AG10803 (cell line): Measurements from ENCODE around the gene SERTAD3.

Experiments used
- DNase-seq: peaks from one replicate; pipeline ENCODE4 v3.0.0; 2010; ENCODE audit warnings: low read depth
- H3K4me3 ChIP-seq: 2 replicates; pipeline ENCODE4 v1.5.1; 2011; ENCODE audit warnings: mild to moderate bottlenecking, low read length, control low read depth
- TF ChIP-seq, protein P1 (sequence below): conservative IDR thresholded peaks from 2 replicates; pipeline ENCODE4 v1.5.1; 2011; ENCODE audit warnings: mild to moderate bottlenecking, low read length, control low read depth, inconsistent platforms

SERTAD3 gene

DNA sequence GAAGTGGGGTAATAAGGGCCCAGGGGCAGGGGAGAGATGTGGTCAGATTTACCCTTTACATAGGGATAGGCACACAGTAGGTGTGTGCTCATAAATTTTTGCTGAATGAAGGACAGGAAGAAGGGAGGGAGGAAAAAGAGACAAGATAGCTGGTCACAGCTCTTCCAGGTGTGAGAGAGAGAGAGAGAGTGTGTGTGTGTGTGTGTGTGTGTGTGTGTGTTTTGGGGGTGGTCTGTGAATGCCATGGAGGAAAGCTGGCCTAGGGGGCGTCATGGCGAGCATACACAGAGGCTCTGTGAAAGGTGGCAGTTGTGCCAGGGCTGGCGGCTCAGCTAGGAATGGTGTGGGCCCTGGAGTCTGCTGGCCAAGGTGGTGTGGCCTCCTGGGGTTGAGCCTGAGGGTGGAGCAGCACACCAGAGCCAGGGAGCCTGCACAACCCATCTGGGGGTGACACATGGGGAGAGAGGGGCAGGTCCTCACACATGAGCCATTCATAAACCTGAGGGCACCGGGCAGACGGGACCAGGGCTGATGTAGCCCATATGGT is 25.0 kb downstream of the SERTAD3 start:
- TF ChIP-seq, protein P1, sequence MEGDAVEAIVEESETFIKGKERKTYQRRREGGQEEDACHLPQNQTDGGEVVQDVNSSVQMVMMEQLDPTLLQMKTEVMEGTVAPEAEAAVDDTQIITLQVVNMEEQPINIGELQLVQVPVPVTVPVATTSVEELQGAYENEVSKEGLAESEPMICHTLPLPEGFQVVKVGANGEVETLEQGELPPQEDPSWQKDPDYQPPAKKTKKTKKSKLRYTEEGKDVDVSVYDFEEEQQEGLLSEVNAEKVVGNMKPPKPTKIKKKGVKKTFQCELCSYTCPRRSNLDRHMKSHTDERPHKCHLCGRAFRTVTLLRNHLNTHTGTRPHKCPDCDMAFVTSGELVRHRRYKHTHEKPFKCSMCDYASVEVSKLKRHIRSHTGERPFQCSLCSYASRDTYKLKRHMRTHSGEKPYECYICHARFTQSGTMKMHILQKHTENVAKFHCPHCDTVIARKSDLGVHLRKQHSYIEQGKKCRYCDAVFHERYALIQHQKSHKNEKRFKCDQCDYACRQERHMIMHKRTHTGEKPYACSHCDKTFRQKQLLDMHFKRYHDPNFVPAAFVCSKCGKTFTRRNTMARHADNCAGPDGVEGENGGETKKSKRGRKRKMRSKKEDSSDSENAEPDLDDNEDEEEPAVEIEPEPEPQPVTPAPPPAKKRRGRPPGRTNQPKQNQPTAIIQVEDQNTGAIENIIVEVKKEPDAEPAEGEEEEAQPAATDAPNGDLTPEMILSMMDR, result no peak
- H3K4me3 ChIP-seq, result no peak overlapping the region
- no peak for DNase-seq

DNA sequence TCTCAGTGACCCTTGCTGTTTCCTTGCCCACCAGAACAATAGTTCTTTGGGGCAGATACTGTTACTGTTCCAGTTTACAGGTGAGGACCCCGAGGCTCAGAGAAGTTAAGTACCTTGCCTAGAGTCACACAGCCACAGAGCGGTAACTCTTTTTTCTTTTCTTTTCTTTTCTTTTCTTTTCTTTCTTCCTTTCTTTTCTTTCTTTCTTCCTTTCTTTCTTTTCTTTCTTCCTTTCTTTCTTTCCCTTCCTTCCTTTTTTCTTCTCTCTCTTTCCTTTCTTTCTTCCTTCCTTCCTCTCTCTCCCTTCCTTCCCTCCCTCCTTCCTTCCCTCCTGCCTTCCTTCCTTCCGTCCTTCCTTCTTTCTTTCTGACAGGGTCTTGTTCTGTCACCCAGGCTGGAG is 26.1 kb downstream of the SERTAD3 start:
- no peak overlapping the region for H3K4me3 ChIP-seq
- no peak for DNase-seq
- TF ChIP-seq, protein P1, result no peak

DNA sequence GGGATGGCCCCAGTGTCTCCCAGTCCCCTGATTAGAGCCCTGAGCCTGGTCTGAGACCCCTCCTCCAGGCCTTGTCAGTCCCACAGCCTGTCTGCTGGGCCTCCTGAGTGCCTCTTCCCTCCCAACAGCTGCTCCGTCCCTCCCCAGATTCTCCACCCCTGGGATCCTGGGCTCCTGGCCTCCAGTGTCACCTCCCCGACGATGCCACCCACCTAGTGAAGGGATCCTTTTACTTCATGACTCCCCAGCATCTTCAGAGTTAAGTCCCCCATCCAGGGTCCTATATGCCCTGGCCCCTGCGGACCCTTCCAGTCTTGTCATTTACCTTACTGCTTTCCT is 26.5 kb downstream of the SERTAD3 start:
- no peak overlapping the region for H3K4me3 ChIP-seq
- no peak for DNase-seq
- TF ChIP-seq, protein P1, result no peak

DNA sequence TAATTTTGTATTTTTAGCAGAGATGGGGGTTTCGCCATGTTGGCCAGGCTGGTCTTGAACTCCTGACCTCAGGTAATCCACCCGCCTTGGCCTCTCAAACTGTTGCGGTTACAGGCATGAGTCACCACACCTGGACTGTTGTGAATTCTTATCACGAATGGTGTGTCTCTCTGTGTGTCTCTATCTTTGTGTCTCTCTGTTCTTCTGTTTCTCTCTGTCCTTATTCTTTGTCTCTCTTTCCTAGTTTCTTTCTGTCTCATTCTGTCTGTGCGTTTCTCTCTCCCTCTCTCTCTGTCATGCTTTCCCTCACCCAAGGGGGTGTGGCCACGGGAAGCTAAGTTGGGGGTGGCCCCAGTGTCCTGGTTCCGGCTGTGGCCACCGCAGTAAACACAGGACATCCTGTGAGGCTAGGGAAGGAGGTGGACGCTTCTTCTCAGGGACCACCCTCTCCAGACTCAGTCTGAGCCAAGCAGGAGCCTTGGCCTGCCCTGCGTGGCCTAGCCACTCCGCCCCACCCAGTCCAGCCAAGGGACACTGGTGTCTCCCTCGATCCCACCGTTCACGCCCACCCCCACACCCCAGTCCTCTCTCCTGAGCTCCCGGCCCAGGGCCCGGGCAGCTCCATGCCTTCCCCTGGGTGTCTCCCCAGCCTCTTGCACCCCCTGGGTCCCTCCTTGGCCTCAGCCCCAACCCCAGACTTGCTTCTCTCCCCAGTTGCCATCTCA is 27.1 kb downstream of the SERTAD3 start:
- no peak overlapping the region for H3K4me3 ChIP-seq
- TF ChIP-seq, protein P1, result no peak
- peak; percentile 33 for DNase-seq

DNA sequence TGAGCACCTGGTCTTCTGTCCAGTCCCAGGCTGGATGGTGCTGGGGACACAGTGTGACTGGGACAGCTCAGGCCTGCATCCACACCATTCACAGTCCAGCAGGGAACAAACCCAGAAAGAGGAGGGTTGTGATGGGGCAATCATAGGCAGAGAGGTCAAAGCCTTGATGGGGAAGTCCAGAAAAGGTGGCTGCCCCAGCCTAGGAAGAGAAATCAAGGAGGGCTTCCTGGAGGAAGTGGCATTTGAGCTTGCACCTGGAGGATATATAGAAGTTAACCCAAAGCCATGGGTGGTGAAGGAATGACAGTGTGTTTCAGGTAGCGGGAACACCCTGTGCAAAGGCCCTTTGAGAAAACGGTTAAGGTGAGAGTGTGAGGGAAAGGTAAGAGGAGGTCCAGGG is 28.4 kb downstream of the SERTAD3 start:
- TF ChIP-seq, protein P1, result no peak
- DNase-seq, result no peak

DNA sequence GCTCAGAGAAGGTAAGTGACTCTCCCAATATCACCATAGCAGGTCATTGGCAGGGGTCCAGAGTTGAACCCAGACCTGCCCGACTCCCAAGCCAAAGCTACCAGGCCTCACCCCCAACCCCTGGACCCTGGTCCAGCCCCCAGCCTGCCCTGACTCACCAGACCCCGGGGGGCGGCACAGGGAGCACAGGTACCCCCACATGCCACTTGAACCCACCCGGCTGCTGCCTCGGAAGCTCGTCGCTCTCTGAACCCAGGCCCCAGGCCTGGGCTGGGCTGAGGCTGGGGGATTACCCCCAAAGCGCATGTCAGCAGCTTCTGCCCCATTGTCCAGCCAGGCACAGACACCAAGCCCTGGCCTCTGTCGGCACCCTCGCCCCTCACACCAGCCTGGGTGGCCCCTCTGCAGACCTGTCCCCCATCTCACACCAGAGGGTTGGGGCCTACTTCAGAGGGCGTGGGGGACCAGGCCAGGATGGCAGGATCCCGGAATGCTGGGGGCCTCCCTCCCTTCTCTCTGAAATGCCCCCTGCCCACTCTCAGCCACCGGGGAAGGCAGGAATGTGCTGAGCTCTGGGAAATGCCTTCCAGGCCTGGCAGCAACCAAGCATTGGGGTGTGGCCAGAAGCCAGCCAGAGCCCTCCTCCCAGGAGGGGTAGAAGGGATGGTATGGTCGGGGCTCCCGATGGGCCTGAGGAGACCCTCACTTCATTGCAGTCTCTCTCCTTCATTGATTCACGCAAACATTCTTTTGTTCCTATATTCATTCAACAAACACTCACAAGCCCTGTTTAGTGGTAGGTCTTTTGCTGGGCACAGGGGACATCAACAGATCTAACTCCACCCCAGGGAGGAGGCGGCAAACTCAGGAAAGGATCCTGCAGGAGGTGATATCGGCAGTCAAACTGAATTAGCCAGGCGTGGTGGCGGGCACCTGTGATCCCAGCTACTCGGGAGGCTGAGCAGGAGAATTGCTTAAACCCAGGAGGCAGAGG is 29.3 kb downstream of the SERTAD3 start:
- H3K4me3 ChIP-seq, result no peak overlapping the region
- TF ChIP-seq, protein P1, result no peak
- DNase-seq, result no peak

More for the DNA sequence above, 28.4 kb downstream of the SERTAD3 start:
- H3K4me3 ChIP-seq, result no peak overlapping the region
